OCI-LY7 (cell line): Measurements from ENCODE around the gene CUEDC1. TPM values are rescaled to one million over a fixed set of nuclear protein-coding genes. Genes with fewer than 3 reads are reported as not detected.
A peak's percentile ranks its signal among the peaks of the same experiment; 100 is the strongest.

Source experiments
- BruUV-seq: library from RNA; stranded (reverse); fragments of 400-500 nt; replicated peaks from 2 replicates; lab custom pipeline; 2021; lab: Mats Ljungman, UMichigan
- CTCF ChIA-PET: fragments of 300-600 bp; sonication (Branson Sonifier 250); formaldehyde crosslinking; loops from one replicate; lab custom pipeline; 2022; ENCODE audit warnings: antibody characterized with exemption; ENCODE audit not compliant: unreplicated experiment; lab: Charles Lee
- POLR2A ChIA-PET: fragments of 300-600 bp; sonication (Branson Sonifier 250); formaldehyde crosslinking; loops from one replicate; lab custom pipeline; 2022; ENCODE audit warnings: antibody characterized with exemption; lab: Charles Lee
- DNase-seq: peaks from one replicate; pipeline ENCODE4 v3.0.0-alpha.2; 2015; ENCODE audit warnings: low spot score
- H2AFZ ChIP-seq: fragments of 200-600 bp; sonication (generic), shearing (Covaris generic); 2 replicates; pipeline ENCODE4 v1.6.1; 2014; ENCODE audit warnings: mild to moderate bottlenecking, antibody characterized with exemption, low read length, moderate library complexity
- H3K27ac ChIP-seq: fragments of 200-600 bp; sonication (generic); 2 replicates; pipeline ENCODE4 v1.5.1; 2014; ENCODE audit warnings: mixed run types, low read depth, mild to moderate bottlenecking, moderate library complexity, low read length, inconsistent platforms; ENCODE audit not compliant: poor library complexity, severe bottlenecking
- H3K36me3 ChIP-seq: fragments of 200-600 bp; sonication (generic); 2 replicates; pipeline ENCODE4 v1.6.1; 2014; ENCODE audit warnings: mild to moderate bottlenecking, antibody characterized with exemption, low read length, moderate library complexity, mixed read lengths; ENCODE audit not compliant: insufficient read depth
- H3K4me1 ChIP-seq: fragments of 200-600 bp; sonication (generic); 2 replicates; pipeline ENCODE4 v1.5.1; 2014; ENCODE audit warnings: mild to moderate bottlenecking, low read length; ENCODE audit not compliant: insufficient read depth, poor library complexity, severe bottlenecking
- H3K4me2 ChIP-seq: fragments of 200-600 bp; sonication (generic); 2 replicates; pipeline ENCODE4 v1.6.1; 2014; ENCODE audit warnings: mild to moderate bottlenecking, low read length
- H3K4me3 ChIP-seq: fragments of 200-600 bp; sonication (generic); 2 replicates; pipeline ENCODE4 v1.5.1; 2014; ENCODE audit warnings: mild to moderate bottlenecking, low read depth, low read length; ENCODE audit not compliant: poor library complexity, severe bottlenecking
- H3K79me2 ChIP-seq: fragments of 200-600 bp; sonication (generic); 2 replicates; pipeline ENCODE4 v1.6.1; 2016; ENCODE audit warnings: low read depth, mild to moderate bottlenecking, low read length, moderate library complexity, mixed read lengths; ENCODE audit not compliant: insufficient read depth
- H3K9me2 ChIP-seq: fragments of 200-600 bp; sonication (generic); 2 replicates; pipeline ENCODE4 v1.6.1; 2016; ENCODE audit warnings: mild to moderate bottlenecking, low read length, mixed read lengths; ENCODE audit not compliant: insufficient read depth
- H3K9me3 ChIP-seq: fragments of 200-600 bp; sonication (generic); 2 replicates; pipeline ENCODE4 v1.6.1; 2014; ENCODE audit warnings: mild to moderate bottlenecking, mixed run types, low read length, mixed read lengths
- H4K20me1 ChIP-seq: fragments of 200-600 bp; sonication (generic); 2 replicates; pipeline ENCODE4 v1.6.1; 2014; ENCODE audit warnings: mild to moderate bottlenecking, antibody characterized with exemption, low read length, moderate library complexity, mixed read lengths; ENCODE audit not compliant: insufficient read depth
- EZH2phosphoT487 ChIP-seq: fragments of 200-600 bp; sonication (generic); IDR thresholded peaks from 2 replicates; pipeline ENCODE4 v1.6.1; 2018; ENCODE audit warnings: low read depth, borderline replicate concordance, mild to moderate bottlenecking, mixed run types, antibody characterized with exemption, low read length, moderate library complexity, mixed read lengths
- intact Hi-C: fragments of 100-400 bp; cut with micrococcal nuclease; formaldehyde crosslinking; loops from one replicate; pipeline ENCODE4 v1.10.0; 2022; ENCODE audit not compliant: unreplicated experiment
- total RNA-seq, 2 experiments: library from RNA; depleted of rRNA in 1 of 2; stranded (reverse); fragments of >200 nt in 1 of 2; shearing (Covaris generic) in 1 of 2; gene quantifications; 2 replicates each; pipeline ENCODE4 v1.2.3, GENCODE V29; 2014 to 2022
- TF ChIP-seq, protein P1 (sequence below): fragments of 200-600 bp; sonication (generic); conservative IDR thresholded peaks from 2 replicates; pipeline ENCODE4 v1.5.1; 2014; ENCODE audit warnings: mild to moderate bottlenecking, antibody characterized with exemption, low read length, moderate library complexity, mixed read lengths

The CUEDC1 gene
- total RNA-seq, 2 experiments from 2014 or later: 0.74 TPM; not detected in 1

DNA sequence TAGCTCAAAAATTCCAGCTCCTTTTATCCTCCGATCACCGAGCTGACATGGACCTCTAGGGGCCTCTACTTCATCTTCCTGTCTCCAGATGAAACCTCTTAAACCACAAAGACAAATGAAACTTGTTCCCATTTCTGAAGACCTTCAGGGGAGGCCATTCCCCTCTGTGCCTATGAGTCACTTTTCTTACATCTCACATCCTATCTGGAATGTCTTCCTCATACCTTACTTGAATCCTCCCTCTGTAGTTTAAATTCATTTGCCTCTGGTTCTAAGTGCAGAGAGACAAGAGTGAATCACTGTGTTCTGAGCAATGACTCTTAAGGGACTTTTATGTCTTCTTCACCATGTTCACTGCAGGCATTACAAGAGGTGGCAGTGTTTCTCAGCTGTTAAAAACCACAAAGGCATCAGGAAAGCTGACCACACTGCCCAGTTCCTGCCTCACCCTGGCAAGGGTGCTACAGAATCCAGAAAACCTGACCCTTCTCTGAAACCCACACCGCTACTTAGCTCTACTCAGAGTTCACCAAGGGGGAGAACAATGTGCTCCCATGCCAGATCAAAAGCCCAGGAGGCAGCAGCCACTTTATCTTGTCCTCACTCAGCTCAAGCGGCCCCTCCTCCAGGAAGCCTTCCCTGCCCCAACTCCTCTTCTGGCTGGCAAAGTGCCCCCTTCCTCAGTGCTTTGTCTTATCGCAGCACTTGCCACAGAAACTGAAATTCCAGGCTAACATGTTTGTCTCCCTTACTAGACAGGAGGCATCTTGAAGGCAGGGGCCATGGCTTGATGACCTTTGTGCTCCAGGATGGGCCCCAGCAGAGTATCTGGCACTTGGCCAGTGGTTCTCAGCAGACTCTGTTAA is 6.4 kb downstream of the CUEDC1 start:
- Histone ChIP-seq H2AFZ (no peak overlapping the region), H3K9me3 (no peaks in the 10 kb centered on the region), H3K79me2 (no peaks in the 10 kb centered on the region), H4K20me1 (no peaks in the 10 kb centered on the region), H3K36me3 (no peaks in the 10 kb centered on the region), H3K4me2 (no peak overlapping the region), H3K9me2 (no peaks in the 10 kb centered on the region), H3K4me3 (no peak overlapping the region), H3K4me1 (peaks cover 45% of the 10 kb centered on the region), H3K27ac (no peak overlapping the region)
- no peak for TF ChIP-seq EZH2phosphoT487
- TF ChIP-seq, protein P1, sequence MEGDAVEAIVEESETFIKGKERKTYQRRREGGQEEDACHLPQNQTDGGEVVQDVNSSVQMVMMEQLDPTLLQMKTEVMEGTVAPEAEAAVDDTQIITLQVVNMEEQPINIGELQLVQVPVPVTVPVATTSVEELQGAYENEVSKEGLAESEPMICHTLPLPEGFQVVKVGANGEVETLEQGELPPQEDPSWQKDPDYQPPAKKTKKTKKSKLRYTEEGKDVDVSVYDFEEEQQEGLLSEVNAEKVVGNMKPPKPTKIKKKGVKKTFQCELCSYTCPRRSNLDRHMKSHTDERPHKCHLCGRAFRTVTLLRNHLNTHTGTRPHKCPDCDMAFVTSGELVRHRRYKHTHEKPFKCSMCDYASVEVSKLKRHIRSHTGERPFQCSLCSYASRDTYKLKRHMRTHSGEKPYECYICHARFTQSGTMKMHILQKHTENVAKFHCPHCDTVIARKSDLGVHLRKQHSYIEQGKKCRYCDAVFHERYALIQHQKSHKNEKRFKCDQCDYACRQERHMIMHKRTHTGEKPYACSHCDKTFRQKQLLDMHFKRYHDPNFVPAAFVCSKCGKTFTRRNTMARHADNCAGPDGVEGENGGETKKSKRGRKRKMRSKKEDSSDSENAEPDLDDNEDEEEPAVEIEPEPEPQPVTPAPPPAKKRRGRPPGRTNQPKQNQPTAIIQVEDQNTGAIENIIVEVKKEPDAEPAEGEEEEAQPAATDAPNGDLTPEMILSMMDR: 0 out of 2 replicates have a peak, but pooled peaks have one; percentile 12
- ChIA-PET CTCF (interaction anchor here (1.3 kb wide), 1 partner anchor 18 kb away, joined by 3 read pairs; no protein-coding TSS in a partner anchor), POLR2A (interaction anchor here (0.5 to 1.7 kb wide), 4 partner anchors 9 to 81 kb away, joined by 3 to 4 read pairs (median 4); no protein-coding TSS in a partner anchor)
- intact Hi-C loops: no loop called here
- DNase-seq: no peak
- BruUV-seq: no TSS peak

DNA sequence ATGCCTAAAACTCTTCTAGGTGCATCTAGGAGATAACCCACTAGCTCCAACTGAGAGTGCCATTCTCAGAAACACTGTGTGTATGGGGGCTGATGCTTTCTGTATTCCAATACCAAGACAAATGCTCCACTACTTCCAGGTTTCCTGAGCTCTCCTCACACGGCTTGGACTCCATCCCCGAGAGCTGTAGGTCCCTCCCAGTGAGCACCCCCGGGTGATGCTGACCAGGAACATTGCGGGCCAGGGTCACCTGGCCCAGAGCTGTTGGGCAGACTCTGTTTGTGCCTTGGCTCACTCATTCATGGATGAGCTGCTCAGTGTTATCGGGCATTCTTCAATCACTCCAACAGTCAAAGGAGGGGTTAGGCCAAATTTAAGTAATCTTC is 7.0 kb downstream of the CUEDC1 start:
- no peak overlapping the region for H2AFZ ChIP-seq
- H3K4me2 ChIP-seq: no peak overlapping the region
- ChIA-PET POLR2A (interaction anchor here (0.5 to 1.7 kb wide), 4 partner anchors 9 to 80 kb away, joined by 3 to 4 read pairs (median 4); no protein-coding TSS in a partner anchor), CTCF (interaction anchor here (1.3 kb wide), 1 partner anchor 19 kb away, joined by 3 read pairs; no protein-coding TSS in a partner anchor)
- H4K20me1 ChIP-seq: no peaks in the 10 kb centered on the region
- no TSS peak for BruUV-seq
- no peaks in the 10 kb centered on the region for H3K9me2 ChIP-seq
- intact Hi-C loops: no loop called here
- TF ChIP-seq EZH2phosphoT487: no peak
- TF ChIP-seq, protein P1: no peak
- H3K27ac ChIP-seq: no peak overlapping the region
- peaks cover 45% of the 10 kb centered on the region for H3K4me1 ChIP-seq
- H3K36me3 ChIP-seq: no peaks in the 10 kb centered on the region
- no peak for DNase-seq
- no peaks in the 10 kb centered on the region for H3K9me3 ChIP-seq
- no peaks in the 10 kb centered on the region for H3K79me2 ChIP-seq
- no peak overlapping the region for H3K4me3 ChIP-seq
